GM19240 (cell line): ENCODE results near the gene IGF2.

Source experiments
- DNase-seq: peaks from one replicate; pipeline ENCODE4 v3.0.0; 2011; ENCODE audit warnings: low spot score; ENCODE audit not compliant: insufficient read length

Gene IGF2

DNA sequence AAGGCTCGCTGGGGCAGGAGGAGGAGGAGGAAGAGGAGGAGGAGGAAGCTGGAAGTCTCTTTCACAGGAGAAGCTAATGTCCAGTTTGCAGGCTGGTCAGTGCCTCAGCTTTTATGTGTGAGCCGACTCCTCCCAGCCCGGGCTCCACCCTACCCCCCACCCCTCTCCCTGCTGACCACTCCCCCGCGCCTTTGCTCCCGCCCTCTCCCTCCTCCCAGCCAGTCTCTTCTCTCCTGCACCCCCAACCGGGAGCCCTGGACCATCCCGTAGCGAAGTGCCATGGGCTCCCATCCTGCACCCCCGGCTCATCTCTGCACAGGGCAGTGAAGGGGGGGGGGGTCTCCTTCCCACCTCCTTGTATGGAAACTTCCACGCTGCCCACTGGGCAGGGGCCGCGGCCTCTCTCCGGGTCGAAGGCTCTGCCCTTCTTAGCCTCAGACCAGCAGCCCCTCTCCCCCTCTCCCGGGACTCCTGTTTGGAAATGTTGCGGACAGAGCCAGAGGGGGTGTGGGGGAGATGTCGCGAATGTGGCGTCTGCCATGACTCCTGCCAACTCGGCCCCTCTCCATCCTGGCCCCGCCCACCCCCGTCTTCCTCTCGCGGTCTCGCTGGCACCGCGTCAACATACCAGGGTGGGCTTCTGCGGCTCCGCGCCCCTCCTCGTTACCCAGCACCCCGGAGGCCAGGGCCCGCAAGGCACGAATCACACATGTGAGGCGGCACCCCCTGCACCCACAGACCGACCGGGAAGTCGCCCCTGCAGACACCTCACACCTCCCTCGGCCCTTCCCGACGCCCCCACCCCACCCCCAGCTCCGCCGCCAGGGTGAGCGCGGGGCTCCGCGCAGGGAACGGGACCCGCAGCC, 1.8 kb downstream of the IGF2 start:
- DNase-seq, result no peak

DNA sequence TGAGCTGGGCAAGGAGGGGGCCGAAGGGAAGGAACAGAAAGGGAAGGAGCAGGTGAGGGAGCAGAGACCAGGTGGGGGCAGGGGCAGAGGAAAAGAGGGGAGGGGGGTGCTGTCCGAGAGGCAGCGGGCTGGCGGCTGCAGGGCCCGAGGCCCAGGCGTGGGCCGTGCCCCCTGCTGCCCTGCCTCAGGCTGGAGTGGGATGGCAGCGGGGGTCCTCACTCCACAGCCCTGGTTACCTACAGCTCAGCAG, 2.3 kb downstream of the IGF2 start:
- DNase-seq, result no peak

DNA sequence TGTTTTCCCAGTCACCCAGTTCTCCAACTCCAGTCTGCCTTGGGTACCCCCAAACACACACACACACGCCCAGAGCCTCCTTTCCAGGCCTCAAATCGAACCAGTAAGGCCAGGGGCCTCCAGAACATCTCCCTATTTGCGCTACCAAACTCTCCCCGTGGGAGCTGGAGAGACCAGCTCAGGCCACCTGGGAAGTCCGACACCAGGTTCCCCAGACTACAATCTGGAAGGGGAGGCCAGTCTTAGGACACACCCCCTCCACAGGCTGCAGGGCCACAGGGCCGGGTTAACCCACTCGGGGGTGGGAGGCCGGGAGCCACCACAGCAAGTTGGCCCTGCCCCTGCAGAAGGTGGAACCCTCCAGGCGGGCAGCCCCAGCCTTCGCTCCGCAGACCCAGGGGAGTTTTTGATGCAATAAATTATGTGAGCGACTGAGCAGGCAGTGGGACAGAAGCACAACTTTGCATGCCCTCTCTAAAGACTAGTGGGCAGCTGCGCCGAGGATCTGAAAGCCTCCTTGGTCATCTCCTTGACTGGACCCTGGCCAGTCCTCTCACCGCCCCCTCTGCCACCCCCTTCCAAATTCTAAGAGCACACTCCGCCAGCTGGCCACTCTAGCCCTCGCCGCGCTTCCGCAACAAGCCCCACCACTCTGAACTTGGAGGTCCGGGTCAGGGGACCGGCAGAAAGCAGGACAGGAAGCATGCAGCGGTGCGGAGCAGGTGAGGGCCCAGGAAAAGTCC, 2.8 kb downstream of the IGF2 start:
- no peak for DNase-seq

DNA sequence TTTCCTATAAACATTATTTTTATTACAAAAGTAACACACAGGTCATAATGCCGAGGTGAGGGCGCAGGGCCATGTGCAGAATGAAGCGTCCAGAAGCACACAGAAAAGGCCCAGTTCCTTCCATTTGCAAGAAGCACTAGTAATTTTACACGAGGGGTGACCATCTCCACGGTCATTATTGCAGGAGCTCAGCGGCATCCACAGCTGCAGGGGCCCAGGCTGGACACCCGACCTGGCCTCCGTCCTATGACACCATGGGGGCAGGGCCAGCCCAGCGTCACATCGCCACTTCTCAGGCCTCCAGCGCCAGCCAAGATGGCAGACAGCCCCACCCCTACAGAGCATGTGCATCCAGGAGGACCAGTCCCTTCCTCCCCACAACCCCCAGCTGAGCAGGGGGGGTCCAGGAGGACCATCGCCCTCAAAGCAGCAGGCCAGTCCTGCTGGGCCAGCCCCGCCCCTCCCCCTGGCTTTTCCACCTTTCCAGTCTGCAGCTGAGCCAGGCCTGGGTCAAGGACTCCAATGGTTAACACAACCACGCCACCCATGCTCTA, 3.5 kb downstream of the IGF2 start:
- DNase-seq, result no peak

DNA sequence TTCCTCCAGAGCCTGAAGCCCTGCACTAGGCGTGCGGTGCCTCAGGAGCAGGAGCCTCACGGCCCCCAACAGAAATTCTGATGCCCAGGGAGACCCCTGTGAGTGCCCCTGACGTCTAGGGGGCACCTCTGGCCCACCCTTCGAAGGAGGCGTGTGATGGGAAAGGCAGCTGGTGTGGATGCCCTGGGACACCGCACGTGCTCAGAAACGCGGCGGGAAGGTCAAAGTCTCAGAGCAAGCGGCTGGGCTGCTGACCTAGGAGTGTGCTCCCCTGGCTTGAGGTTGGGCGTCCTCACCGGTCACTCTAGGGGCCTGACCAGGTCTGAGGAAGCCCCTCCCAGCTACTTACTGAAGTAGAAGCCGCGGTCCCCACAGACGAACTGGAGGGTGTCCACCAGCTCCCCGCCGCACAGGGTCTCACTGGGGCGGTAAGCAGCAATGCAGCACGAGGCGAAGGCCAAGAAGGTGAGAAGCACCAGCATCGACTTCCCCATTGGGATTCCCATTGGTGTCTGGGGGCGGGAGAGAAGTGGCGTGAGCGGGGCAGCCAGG, 4.1 kb downstream of the IGF2 start:
- DNase-seq, result no peak

DNA sequence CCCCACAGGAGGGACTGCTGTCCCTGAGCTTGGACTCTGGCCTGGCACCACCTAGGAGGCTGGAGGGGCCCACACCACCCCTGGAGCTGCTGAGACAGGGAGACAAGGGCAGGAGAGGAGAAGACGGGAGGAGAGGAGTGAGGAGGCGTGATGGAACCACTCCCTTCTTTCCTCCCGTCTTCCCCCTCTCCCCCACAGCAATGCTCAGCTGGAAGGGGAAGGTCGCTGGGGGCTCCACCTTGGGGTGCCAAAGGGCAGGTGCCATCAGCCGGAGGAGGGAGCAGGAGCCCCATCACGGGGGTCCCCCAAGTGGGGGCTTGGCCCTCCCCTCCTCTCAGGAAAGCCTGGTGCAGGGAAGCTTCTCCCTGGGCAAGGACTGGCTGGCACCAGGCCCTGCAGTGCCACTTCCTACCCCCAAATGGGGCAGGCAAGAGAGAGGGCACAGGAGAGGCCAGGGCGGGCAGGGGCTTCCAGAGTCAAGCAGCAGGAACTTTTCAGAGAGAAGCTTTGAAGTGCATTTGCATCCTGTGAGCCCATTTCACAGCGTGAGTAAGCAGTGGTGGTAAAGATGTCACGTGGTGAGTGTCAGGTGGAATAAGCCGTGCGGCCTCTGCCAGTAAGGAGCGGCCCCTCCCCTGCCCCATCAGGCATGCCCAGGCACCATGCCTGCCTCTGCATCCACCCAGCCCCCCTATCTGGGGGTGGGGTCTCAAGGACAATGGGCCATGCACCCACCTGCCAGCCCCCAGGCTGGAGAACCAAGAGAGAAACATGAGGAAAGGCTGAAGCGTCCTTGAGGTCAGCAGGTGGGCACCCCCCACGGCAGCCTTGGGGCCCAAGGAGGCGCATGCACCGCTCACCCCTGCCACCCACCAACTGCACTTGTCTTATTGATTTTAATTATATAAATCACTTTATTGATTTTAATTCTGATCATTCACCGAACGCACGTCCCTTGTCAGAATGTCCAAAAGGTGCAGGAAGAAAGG, 4.9 kb downstream of the IGF2 start:
- no peak for DNase-seq

DNA sequence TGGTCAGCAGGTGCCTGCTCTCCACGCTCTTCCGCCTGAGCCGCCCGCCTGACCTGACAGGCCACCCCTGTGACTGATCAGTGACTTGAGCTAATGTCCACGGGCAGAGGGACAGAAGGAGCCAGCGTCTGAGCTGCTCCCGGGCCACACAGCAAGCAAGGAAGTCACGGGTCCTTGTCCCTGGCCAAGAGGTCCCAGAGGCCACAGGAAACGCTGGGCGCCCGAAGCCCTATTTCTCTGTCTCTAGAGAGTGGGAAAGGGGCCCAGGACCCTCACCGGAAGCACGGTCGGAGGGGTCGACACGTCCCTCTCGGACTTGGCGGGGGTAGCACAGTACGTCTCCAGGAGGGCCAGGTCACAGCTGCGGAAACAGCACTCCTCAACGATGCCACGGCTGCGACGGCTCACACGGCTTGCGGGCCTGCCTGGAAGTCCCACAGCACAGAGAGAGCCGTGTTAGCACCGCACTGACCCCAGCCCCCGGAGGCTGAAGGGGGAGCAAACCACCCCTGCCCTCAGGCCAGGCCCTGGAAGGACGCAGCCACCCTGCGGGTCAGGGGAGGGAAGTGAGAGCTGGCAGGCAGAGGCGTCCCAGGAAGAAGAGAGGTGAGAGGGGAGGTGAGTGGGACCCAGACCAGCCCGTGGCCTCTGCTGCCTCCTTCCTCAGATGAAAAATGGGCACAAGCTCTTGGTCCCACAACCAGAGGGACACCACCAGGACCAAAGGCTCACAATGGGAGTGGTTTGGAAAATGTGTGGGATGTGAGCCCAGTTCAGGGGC, 5.8 kb downstream of the IGF2 start:
- DNase-seq, result no peak

DNA sequence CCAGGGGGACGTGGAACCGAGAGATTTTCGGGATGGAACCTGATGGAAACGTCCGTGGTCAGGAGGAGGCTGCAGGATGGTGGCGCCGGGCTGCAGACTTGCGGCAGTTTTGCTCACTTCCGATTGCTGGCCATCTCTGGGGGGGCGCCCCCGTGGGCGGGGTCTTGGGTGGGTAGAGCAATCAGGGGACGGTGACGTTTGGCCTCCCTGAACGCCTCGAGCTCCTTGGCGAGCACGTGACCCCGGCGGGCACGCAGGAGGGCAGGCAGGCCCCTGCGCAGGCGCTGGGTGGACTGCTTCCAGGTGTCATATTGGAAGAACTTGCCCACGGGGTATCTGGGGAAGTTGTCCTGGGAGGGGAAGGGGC, 6.3 kb downstream of the IGF2 start:
- DNase-seq, result no peak

DNA sequence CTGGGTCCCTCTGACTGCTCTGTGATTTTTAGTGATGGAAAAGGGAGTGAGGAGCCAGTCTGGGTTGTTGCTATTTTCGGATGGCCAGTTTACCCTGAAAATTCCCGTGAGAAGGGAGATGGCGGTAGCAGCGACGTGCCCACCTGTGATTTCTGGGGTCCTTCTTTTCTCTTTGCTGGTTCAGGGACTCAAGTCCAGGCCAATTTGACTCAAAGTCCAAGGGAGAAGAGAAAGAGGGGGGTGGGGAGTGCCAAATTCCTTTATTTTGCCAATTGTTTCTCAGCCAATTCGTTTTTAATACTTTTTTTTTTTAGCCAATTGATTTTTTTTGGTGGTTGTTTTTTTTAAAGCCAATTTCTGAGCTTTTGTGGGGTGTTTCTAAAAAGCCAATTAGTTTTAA, 6.9 kb downstream of the IGF2 start:
- no peak for DNase-seq

DNA sequence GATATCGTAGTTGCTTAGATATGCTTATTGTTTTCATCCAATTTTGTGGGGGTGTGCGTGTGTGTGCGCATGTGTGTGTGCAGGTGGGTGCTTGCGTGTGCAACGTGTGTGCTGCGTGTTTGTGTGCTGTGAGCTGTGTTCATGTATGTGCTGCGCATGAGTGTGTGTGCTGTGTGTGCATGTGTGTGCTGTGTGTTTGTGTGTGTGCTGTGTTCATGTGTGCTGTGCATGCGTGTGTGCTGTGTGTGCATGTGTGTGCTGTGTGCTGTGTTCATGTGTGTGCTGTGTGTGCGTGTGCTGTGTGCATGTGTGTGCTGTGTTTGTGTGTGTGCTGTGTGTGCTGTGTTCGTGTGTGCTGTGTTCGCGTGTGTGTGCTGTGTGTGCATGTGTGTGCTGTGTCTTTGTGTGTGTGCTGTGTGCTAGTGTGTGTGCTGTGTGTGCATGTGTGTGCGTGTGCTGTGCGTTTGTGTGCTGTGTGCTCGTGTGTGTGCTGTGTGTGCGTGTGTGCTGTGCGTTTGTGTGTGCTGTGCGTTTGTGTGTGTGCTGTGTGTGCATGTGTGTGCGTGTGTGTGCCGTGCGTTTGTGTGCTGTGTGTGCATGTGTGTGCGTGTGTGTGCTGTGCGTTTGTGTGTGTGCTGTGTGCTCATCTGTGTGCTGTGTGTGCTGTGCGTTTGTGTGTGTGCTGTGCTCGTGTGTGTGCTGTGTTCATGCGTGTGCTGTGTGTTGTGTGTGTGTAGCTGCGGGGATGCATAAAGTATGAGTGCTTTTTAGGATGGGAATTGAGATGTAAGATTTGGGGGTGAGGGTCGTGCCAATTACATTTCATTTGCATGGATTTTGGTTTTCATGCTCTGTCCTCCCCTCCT, 7.6 kb downstream of the IGF2 start:
- DNase-seq, result no peak

DNA sequence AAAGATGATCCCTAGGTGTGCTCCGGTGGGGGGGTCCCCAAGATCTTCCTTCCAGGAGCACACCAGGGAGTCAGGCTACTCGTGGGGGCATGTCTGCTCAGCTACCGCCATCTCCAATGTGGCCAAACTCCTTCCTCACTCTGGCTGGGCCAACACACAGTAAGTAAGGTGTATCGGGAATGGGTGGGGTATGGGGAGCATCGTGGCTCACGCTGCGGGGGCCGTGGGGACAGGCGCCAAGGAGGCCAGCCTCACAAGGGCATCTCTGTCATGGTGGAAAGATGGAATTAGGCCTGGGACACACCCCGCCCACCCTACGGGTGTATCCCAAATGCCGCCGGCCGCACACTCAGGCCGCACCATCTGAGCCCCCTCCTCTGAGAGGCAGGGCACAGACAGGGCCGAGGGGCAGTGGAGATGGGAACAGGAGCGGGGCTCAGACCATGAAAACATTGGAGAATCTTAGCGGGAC, 8.3 kb downstream of the IGF2 start:
- no peak for DNase-seq

DNA sequence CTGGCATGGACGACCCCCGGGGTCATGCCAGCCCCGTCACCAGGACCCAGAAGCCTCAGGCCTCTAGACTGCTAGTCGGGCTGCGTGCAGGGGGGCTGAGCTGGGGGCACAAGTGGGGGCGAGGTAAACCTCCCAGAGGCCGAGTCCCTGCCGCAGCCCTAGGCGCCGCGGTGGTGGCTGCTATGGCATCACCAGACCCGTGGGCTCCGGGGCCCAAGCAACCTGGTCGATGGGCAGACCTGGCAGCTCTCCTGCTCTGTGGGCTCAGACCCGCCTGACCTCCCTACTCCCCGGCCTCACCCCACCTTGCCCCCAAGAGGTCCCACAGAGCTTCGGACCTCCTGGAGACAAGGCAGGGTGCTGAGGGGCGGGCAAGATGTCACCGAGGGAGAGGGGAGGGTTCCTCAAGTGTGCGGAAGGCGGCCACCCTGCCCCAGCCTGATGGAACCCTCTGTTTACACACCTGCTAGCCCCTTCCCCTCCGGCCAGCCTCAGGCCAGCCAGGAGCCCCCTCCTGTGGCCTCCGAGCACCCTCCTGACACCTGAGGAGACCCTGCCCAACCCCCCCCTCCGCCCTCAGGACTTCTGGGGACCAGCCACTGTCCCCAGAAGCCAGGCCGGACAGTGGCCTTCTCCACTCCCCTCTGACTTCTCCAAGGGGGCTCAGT, 9.4 kb downstream of the IGF2 start:
- no peak for DNase-seq

DNA sequence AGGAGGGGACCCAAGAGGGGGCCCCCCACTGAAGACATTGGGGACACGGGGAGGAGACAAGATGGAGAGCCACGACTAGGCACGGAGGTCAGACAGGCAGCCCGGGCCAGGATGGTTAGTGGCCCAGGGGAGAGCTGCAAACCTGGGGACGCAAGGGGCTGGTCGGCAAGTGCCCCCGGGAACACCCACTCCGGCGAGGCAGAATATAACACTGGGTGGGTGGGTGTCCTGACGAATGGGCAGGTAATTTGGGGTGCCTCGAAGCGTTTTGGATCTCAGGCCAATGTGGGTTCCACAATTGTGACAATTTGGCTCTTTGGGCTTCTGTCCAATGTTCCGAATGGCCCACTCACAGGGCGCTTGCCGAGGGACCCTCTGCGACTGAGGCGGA, 9.9 kb downstream of the IGF2 start:
- DNase-seq, result no peak

DNA sequence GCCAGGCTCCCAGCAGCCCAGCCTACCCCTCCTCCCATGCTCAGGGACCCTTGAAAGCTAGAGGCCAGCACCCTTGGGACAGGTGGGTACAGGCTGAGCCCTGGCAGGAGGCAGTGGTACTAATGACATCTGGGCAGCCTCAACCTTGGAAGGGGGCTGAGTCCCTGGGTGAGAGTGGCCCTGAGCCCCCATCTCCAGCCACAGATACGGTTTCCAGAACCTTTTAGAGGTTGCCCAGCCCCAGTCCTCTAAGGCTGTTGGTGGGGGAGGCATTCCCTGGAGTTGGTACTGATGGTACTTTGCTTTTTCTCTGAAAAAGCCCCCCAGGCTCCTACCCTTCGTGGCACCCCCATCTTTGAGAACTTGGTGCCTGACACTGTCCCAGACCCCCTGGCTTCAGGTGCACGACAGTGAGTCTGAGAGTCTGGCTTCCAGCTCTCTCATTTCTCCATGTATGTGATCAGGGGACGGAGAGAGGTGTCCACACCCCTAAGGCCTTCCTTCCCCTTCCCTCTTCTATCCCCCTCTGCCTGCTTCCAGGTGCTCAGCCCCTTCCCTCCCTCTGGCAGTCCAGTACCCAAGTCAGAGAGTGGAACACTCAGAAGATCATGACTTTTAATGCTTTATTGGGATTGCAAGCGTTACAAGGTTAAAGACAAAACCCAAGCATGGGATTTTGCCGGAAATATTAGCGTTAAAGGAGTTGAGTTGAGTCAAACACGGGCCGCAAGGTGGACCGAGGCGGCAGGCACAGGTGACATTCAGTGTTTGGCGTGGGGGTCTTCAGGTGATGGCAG, 10.5 kb downstream of the IGF2 start:
- no peak for DNase-seq

DNA sequence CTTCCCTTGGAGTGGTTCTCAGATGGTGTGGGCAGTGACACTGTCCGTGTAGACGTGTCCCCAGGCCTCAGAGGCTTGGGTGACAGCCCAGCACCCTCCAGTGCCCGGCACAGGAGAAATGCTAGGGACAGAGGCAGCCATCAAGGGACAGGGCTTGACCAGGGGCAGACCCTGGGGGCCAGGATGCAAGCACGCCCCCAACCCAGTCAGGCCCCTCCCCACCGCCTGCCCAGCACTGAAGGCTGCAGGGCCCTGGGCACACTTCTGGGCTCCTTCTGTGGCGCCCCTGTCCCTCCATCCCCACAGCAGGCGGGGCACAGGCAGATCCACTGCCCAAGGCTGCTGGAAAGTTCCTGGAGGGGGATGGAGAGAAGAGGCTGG, 11.1 kb downstream of the IGF2 start:
- no peak for DNase-seq

DNA sequence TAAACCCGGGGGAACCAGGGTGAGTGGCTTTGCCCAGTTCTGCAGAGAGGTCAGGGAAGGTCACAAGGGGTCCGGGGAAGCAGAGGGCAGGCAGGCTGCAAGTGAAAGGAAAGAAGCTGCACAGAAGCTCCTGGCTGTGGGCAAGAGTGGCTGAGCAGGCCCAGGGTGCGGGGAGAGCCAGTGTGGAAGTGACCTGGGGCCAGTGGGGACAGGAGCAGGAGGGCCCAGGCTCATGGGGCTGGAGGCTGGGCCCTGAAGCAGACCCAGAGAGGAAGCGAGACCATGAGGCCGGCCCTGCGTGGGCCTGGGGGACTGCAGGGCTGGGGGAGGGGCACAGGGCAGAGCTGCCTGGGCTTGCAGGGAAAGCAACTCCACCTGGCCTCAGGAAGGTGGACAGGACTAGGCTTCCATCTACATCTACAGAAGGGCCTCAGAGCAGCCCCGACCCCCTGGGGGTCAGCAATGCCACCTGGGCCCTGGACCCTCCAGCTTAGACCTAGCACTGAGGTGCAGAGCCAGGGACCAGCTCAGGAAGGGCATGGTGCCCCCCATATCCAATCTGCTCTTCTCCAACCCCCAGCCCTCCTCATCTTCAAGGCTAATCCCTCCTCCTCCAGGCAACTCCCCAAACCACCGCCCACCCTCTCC, 11.6 kb downstream of the IGF2 start:
- DNase-seq, result no peak

DNA sequence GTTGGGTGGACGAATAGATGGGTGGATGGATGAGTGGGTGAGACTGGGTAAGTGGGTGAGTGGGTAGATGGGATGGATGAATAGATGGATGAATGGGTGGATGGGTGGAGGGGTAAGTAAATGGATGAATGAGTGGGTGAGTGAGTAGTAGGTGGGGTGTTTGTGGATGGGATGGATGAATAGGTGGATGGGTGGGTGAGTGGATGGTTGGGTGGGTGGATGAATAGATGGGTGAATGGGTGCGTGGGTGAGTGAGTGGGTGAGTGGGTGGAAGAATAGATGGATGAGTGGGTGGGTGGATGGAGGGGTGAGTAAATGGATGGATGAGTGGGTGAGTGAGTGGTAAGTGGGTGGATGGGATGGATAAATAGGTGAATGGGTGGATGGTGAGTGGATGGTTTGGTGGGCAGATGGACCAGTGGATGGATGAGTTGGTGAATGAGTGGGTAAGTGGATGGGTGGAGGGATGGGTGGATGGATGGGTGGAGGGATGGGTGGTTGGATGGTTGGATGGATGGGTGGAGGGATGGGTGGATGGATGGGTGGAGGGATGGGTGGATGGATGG, 12.6 kb downstream of the IGF2 start:
- no peak for DNase-seq
